Parathyroid adenoma (tissue), 2 donors: ENCODE measurements around the gene BMP8A.
"Not testable (repeated sequence)": the region's sequence is repeated elsewhere in the genome, so short reads cannot be mapped to it uniquely, and the experiment has no call there.

ENCODE experiments used
- H2AFZ ChIP-seq: fragments of 300-600 bp; sonication (generic); one replicate; pipeline ENCODE4 v1.7.0; 2017; ENCODE audit warnings: antibody characterized with exemption, mild to moderate bottlenecking
- H3K27ac ChIP-seq: fragments of 300-600 bp; sonication (generic); one replicate; pipeline ENCODE4 v1.7.0; 2017
- H3K27me3 ChIP-seq: fragments of 300-600 bp; sonication (generic); one replicate; pipeline ENCODE4 v1.7.0; 2017; ENCODE audit warnings: low read length; ENCODE audit not compliant: control insufficient read depth, insufficient read depth
- H3K36me3 ChIP-seq: fragments of 300-600 bp; sonication (generic); one replicate; pipeline ENCODE4 v1.7.0; 2017; ENCODE audit warnings: low read length; ENCODE audit not compliant: control insufficient read depth, insufficient read depth
- H3K4me1 ChIP-seq: fragments of 300-600 bp; sonication (generic); one replicate; pipeline ENCODE4 v1.7.0; 2017; ENCODE audit warnings: control low read depth
- H3K4me2 ChIP-seq: fragments of 300-600 bp; sonication (generic); one replicate; pipeline ENCODE4 v1.7.0; 2017; ENCODE audit warnings: low read length
- H3K4me3 ChIP-seq: fragments of 300-600 bp; sonication (generic); one replicate; pipeline ENCODE4 v1.7.0; 2017; ENCODE audit warnings: low read depth, low read length
- H3K79me2 ChIP-seq: fragments of 300-600 bp; sonication (generic); one replicate; pipeline ENCODE4 v1.7.0; 2017; ENCODE audit warnings: control low read depth
- H3K9ac ChIP-seq: fragments of 300-600 bp; sonication (generic); one replicate; pipeline ENCODE4 v1.7.0; 2017; ENCODE audit warnings: mild to moderate bottlenecking
- H3K9me3 ChIP-seq: fragments of 300-600 bp; sonication (generic); one replicate; pipeline ENCODE4 v1.7.0; 2017; ENCODE audit warnings: low read length; ENCODE audit not compliant: control insufficient read depth
- TF ChIP-seq, protein P1 (sequence below): fragments of 300-600 bp; sonication (generic); IDR thresholded peaks from one replicate; pipeline ENCODE4 v1.7.0; 2017; ENCODE audit warnings: antibody characterized with exemption, mild to moderate bottlenecking
- donor health status: primary hyperparathyroidism.

BMP8A gene

DNA sequence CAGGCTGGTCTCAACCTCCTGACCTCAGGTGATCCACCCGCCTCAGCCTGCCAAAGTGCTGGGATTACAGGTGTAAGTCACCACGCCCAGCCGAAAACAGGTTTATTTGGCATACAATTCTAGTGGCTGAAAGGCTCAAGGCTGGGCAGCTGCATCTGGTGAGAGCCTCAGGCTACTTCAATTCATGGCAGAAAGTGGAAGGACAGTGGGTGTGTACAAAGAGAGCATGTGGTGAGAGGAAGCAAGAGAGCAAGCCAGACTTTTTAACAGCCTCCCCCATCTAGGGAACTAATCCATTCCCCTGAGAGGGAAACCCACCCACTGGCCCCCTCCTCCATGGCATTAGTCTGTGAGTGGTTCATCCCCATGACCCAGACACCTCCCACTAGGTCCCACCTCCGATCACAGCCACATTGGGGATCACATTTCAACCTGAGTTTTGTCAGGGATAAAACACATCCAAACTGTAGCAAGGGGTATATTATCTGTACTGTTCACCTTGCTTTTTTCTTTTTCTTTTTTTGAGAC, 9.5 kb downstream of the BMP8A start:
- Histone ChIP-seq H3K4me1 (no peaks in the 10 kb centered on the region), H3K9ac (no peak overlapping the region), H3K9me3 (no peaks in the 10 kb centered on the region), H3K4me3 (no peak overlapping the region), H3K27ac (no peak overlapping the region), H3K4me2 (no peak overlapping the region), H2AFZ (no peak overlapping the region), H3K36me3 (no peaks in the 10 kb centered on the region), H3K27me3 (no peaks in the 10 kb centered on the region), H3K79me2 (no peaks in the 10 kb centered on the region)
- TF ChIP-seq, protein P1, sequence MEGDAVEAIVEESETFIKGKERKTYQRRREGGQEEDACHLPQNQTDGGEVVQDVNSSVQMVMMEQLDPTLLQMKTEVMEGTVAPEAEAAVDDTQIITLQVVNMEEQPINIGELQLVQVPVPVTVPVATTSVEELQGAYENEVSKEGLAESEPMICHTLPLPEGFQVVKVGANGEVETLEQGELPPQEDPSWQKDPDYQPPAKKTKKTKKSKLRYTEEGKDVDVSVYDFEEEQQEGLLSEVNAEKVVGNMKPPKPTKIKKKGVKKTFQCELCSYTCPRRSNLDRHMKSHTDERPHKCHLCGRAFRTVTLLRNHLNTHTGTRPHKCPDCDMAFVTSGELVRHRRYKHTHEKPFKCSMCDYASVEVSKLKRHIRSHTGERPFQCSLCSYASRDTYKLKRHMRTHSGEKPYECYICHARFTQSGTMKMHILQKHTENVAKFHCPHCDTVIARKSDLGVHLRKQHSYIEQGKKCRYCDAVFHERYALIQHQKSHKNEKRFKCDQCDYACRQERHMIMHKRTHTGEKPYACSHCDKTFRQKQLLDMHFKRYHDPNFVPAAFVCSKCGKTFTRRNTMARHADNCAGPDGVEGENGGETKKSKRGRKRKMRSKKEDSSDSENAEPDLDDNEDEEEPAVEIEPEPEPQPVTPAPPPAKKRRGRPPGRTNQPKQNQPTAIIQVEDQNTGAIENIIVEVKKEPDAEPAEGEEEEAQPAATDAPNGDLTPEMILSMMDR = no peak

DNA sequence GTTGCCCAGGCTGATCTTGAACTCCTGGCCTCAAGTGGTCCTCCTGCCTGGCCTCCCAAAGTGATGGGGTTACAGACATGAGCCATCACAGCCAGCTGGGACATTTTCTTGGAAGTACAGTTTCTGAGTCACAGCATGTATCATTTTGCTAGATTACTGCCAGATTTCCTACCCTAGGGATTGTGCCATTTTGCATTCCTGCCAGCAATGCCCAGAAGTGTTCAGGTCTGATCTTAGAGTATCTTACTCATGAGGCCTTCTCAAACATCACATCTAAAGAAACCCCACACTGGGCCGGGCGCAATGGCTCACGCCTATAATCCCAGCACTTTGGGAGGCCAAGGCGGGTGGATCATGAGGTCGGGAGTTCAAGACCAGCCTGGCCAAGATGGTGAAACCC, 10.2 kb downstream of the BMP8A start:
- H3K9ac ChIP-seq = no peak overlapping the region
- H3K27ac ChIP-seq = no peak overlapping the region
- H3K4me1 ChIP-seq = no peaks in the 10 kb centered on the region
- no peak overlapping the region for H3K4me2 ChIP-seq
- TF ChIP-seq, protein P1 = no peak
- H3K79me2 ChIP-seq = no peaks in the 10 kb centered on the region
- H2AFZ ChIP-seq = no peak overlapping the region
- no peaks in the 10 kb centered on the region for H3K9me3 ChIP-seq
- H3K36me3 ChIP-seq = no peaks in the 10 kb centered on the region
- peaks cover 3% of the 10 kb centered on the region for H3K27me3 ChIP-seq
- H3K4me3 ChIP-seq = no peak overlapping the region

GRCh38 chr1:39504436-39504835, 13.0 kb downstream of the BMP8A start:
- not testable (repeated sequence) for H3K79me2 ChIP-seq, H3K4me2 ChIP-seq, H3K27me3 ChIP-seq, H3K27ac ChIP-seq, H3K36me3 ChIP-seq, H2AFZ ChIP-seq, H3K4me3 ChIP-seq, H3K4me1 ChIP-seq, H3K9me3 ChIP-seq, H3K9ac ChIP-seq

- Histone ChIP-seq H3K4me1 (no peaks in the 10 kb centered on the region), H2AFZ (no peak overlapping the region), H3K9ac (no peak overlapping the region), H3K4me3 (no peak overlapping the region), H3K36me3 (no peaks in the 10 kb centered on the region), H3K27ac (no peak overlapping the region), H3K9me3 (no peaks in the 10 kb centered on the region), H3K79me2 (no peaks in the 10 kb centered on the region), H3K27me3 (peaks cover 5% of the 10 kb centered on the region), H3K4me2 (no peak overlapping the region)
- TF ChIP-seq, protein P1 = no peak
Observed at GRCh38 chr1:39505289-39505688, 13.9 kb downstream of the BMP8A start.

- peaks cover 5% of the 10 kb centered on the region for H3K27me3 ChIP-seq
- H3K36me3 ChIP-seq = no peaks in the 10 kb centered on the region
- H3K4me1 ChIP-seq = no peaks in the 10 kb centered on the region
- TF ChIP-seq, protein P1 = no peak
- no peaks in the 10 kb centered on the region for H3K9me3 ChIP-seq
- H3K9ac ChIP-seq = no peak overlapping the region
- H3K4me3 ChIP-seq = no peak overlapping the region
- no peak overlapping the region for H3K4me2 ChIP-seq
- H3K79me2 ChIP-seq = no peaks in the 10 kb centered on the region
- H3K27ac ChIP-seq = no peak overlapping the region
- H2AFZ ChIP-seq = no peak overlapping the region
Observed at GRCh38 chr1:39507230-39507928, 15.9 kb downstream of the BMP8A start.
